Measurements from ENCODE around the gene PIAS4.

PIAS4 gene

DNA sequence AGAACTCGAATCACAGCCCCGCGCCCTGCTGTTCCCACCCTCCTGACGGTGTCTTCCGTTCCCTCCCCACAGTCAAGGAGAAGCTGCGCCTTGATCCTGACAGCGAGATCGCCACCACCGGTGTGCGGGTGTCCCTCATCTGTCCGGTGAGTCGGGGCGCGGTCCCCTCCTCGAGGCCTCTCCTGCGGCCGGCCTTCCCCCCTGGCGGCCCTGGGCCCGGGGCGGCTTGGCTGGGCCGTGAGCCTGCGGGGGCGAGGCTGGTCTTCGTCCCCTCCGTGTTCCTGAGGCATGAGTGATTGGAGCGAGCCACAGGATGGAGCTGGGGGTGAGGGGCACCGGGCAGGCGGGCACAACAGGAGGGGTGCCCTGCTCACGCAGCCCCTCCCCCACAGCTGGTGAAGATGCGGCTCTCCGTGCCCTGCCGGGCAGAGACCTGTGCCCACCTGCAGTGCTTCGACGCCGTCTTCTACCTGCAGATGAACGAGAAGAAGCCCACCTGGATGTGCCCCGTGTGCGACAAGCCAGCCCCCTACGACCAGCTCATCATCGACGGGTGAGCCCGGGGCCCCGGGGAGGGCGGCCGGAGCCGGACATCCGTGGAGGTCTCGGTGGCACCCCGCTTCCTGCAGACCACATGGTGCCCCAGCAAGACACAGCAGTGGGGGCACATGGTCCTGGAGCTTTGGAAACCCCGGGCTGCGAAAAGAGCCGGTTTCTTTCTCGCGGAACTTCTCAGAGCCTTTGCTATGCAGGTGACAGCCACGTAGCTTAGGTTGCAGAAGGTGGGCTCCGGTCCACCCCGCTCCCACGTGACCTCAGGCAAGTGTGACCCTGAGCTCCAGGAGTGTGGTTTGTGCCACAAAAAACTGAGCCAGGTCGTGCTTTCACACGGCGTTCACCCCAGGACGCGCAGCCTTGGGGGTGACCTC, 25.8 kb downstream of the PIAS4 start:
- no peak for ATAC-seq
- TF ChIP-seq SNAI2 (CRISPR knock-in tag; IDR thresholded peaks at IDR 0.05): no peak
- no peak for TF ChIP-seq ZC3H10 (CRISPR knock-in tag; IDR thresholded peaks at IDR 0.05)
- TF ChIP-seq ARNTL (CRISPR knock-in tag; IDR thresholded peaks at IDR 0.05; ENCODE audit: borderline replicate concordance, low read depth): no peak
- no peak for TF ChIP-seq BACH2 (CRISPR knock-in tag; IDR thresholded peaks at IDR 0.05; ENCODE audit: borderline replicate concordance)

DNA sequence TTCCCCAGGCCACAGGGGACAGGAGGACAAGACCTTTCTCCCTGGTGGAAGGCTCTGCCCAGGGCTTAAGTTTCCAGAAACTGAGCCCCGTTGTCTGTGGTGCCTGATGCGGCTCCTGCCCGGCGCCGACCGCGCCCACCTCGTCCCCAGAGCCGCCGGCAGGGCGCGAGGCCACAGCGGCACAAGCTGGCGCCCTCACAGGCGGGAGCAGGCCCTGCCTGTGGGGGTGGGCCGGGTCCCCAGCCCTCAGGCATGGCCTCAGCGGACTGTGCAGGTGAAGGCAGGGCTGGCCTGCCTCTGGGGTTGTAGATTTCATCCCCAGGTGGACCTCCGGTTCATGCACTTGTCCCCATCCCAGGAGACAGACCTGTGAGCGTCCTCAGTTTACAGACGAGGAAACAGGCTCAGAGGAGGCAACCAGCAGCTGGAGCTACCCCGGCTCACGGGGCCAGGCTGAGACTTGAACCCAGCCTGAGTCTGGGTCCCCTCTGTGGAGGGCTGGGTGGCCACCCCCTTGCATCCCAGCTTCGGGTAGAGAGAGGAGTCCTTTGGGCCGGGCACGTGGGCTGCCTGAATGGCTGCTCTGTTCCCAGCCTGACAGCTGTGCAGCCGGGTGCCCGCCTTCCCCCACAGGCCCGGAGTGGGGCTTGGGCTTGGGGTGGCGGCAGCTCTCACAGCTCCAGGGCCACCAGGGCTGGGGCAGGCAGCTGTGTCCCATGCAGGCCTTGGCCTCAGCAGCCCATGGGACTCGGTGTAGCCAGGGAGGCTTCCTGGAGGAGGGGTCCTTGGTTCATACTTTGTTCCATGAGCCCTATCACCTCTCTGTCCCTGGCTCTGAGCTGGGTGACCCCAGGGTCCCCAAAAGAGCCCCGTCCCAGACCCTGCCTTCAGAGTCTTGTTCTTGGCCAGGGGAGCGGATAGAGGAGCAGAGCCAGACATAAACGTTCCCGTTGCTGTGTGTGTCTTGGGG, 26.8 kb downstream of the PIAS4 start:
- no peak for TF ChIP-seq ARNTL (CRISPR knock-in tag; IDR thresholded peaks at IDR 0.05; ENCODE audit: borderline replicate concordance, low read depth)
- no peak for TF ChIP-seq PPARA (CRISPR knock-in tag; IDR thresholded peaks at IDR 0.05; ENCODE audit: borderline replicate concordance)
- TF ChIP-seq, protein P1, sequence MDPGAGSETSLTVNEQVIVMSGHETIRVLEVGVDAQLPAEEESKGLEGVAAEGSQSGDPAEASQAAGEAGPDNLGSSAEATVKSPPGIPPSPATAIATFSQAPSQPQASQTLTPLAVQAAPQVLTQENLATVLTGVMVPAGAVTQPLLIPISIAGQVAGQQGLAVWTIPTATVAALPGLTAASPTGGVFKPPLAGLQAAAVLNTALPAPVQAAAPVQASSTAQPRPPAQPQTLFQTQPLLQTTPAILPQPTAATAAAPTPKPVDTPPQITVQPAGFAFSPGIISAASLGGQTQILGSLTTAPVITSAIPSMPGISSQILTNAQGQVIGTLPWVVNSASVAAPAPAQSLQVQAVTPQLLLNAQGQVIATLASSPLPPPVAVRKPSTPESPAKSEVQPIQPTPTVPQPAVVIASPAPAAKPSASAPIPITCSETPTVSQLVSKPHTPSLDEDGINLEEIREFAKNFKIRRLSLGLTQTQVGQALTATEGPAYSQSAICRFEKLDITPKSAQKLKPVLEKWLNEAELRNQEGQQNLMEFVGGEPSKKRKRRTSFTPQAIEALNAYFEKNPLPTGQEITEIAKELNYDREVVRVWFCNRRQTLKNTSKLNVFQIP (CRISPR knock-in tag; IDR thresholded peaks at IDR 0.05; ENCODE audit: borderline replicate concordance, low read depth): no peak
- TF ChIP-seq, protein P2, sequence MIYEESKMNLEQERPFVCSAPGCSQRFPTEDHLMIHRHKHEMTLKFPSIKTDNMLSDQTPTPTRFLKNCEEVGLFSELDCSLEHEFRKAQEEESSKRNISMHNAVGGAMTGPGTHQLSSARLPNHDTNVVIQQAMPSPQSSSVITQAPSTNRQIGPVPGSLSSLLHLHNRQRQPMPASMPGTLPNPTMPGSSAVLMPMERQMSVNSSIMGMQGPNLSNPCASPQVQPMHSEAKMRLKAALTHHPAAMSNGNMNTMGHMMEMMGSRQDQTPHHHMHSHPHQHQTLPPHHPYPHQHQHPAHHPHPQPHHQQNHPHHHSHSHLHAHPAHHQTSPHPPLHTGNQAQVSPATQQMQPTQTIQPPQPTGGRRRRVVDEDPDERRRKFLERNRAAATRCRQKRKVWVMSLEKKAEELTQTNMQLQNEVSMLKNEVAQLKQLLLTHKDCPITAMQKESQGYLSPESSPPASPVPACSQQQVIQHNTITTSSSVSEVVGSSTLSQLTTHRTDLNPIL (CRISPR knock-in tag; IDR thresholded peaks at IDR 0.05; ENCODE audit: low read depth): no peak
- TF ChIP-seq RARB (CRISPR knock-in tag; IDR thresholded peaks at IDR 0.05): no peak
- no peak for TF ChIP-seq CSDC2 (CRISPR knock-in tag; IDR thresholded peaks at IDR 0.05)
- no peak for TF ChIP-seq ZNF70 (CRISPR knock-in tag; IDR thresholded peaks at IDR 0.05)
- TF ChIP-seq ESRRG (CRISPR knock-in tag; IDR thresholded peaks at IDR 0.05): no peak
- TF ChIP-seq OSR1 (CRISPR knock-in tag; IDR thresholded peaks at IDR 0.05): no peak
- TF ChIP-seq TOX (CRISPR knock-in tag; IDR thresholded peaks at IDR 0.05; ENCODE audit: borderline replicate concordance): no peak
- no peak for TF ChIP-seq ISL1 (CRISPR knock-in tag; IDR thresholded peaks at IDR 0.05)
- TF ChIP-seq SNAI2 (CRISPR knock-in tag; IDR thresholded peaks at IDR 0.05): no peak
- TF ChIP-seq, protein P3, sequence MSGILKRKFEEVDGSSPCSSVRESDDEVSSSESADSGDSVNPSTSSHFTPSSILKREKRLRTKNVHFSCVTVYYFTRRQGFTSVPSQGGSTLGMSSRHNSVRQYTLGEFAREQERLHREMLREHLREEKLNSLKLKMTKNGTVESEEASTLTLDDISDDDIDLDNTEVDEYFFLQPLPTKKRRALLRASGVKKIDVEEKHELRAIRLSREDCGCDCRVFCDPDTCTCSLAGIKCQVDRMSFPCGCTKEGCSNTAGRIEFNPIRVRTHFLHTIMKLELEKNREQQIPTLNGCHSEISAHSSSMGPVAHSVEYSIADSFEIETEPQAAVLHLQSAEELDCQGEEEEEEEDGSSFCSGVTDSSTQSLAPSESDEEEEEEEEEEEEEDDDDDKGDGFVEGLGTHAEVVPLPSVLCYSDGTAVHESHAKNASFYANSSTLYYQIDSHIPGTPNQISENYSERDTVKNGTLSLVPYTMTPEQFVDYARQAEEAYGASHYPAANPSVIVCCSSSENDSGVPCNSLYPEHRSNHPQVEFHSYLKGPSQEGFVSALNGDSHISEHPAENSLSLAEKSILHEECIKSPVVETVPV (CRISPR knock-in tag; IDR thresholded peaks at IDR 0.05): no peak
- TF ChIP-seq ZFP3 (CRISPR knock-in tag; IDR thresholded peaks at IDR 0.05): no peak
- no peak for TF ChIP-seq GLIS3 (CRISPR knock-in tag; IDR thresholded peaks at IDR 0.05)
- no peak for TF ChIP-seq BACH2 (CRISPR knock-in tag; IDR thresholded peaks at IDR 0.05; ENCODE audit: borderline replicate concordance)
- TF ChIP-seq ZNF8 (CRISPR knock-in tag; IDR thresholded peaks at IDR 0.05): no peak
- TF ChIP-seq, protein P4, sequence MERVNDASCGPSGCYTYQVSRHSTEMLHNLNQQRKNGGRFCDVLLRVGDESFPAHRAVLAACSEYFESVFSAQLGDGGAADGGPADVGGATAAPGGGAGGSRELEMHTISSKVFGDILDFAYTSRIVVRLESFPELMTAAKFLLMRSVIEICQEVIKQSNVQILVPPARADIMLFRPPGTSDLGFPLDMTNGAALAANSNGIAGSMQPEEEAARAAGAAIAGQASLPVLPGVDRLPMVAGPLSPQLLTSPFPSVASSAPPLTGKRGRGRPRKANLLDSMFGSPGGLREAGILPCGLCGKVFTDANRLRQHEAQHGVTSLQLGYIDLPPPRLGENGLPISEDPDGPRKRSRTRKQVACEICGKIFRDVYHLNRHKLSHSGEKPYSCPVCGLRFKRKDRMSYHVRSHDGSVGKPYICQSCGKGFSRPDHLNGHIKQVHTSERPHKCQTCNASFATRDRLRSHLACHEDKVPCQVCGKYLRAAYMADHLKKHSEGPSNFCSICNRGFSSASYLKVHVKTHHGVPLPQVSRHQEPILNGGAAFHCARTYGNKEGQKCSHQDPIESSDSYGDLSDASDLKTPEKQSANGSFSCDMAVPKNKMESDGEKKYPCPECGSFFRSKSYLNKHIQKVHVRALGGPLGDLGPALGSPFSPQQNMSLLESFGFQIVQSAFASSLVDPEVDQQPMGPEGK (CRISPR knock-in tag; IDR thresholded peaks at IDR 0.05; ENCODE audit: borderline replicate concordance): no peak
- TF ChIP-seq ZC3H10 (CRISPR knock-in tag; IDR thresholded peaks at IDR 0.05): no peak
- no peak for TF ChIP-seq TCF4 (CRISPR knock-in tag; IDR thresholded peaks at IDR 0.05; ENCODE audit: borderline replicate concordance)
- no peak; the same call in 2 of the 3 replicates for ATAC-seq

DNA sequence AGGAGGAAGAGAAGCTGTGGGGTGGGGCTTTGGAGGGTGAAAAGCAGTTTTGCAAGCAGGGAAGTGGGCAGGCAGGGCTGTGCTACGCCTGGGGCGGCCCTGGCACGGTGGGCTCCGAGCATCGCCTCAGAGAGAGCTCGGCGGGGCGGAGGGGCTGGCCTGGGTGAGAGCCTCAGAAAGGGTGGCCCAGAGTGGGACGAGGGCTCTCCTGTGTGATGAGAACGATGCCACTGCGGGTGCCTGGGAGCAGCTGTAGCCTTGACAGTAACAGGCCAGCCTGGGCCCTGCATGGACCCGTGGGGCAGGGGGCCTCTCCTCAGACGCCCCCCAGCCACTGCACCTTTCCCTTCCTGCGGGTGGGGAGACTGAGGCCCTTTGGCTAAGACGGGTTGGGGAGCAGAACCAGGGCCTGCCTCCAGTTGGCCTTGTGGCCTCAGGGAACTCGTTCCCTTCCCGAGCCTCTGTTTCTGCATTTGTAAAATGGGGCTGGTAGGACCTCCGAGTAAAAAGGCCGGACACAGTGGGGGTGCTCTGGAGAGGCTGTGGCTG, 27.6 kb downstream of the PIAS4 start:
- peak; percentile 2; the same call in 2 of the 3 replicates for ATAC-seq
- TF ChIP-seq PPARA (CRISPR knock-in tag; IDR thresholded peaks at IDR 0.05; ENCODE audit: borderline replicate concordance): no peak
- TF ChIP-seq ZC3H10 (CRISPR knock-in tag; IDR thresholded peaks at IDR 0.05): no peak
- TF ChIP-seq, protein P3 (CRISPR knock-in tag; IDR thresholded peaks at IDR 0.05): no peak
- TF ChIP-seq, protein P1 (CRISPR knock-in tag; IDR thresholded peaks at IDR 0.05; ENCODE audit: borderline replicate concordance, low read depth): no peak
- no peak for TF ChIP-seq ESRRG (CRISPR knock-in tag; IDR thresholded peaks at IDR 0.05)
- no peak for TF ChIP-seq ZFP3 (CRISPR knock-in tag; IDR thresholded peaks at IDR 0.05)
- no peak for TF ChIP-seq TCF4 (CRISPR knock-in tag; IDR thresholded peaks at IDR 0.05; ENCODE audit: borderline replicate concordance)
- no peak for TF ChIP-seq SNAI2 (CRISPR knock-in tag; IDR thresholded peaks at IDR 0.05)
- TF ChIP-seq ARNTL (CRISPR knock-in tag; IDR thresholded peaks at IDR 0.05; ENCODE audit: borderline replicate concordance, low read depth): no peak
- TF ChIP-seq TOX (CRISPR knock-in tag; IDR thresholded peaks at IDR 0.05; ENCODE audit: borderline replicate concordance): no peak
- TF ChIP-seq RARB (CRISPR knock-in tag; IDR thresholded peaks at IDR 0.05): no peak
- TF ChIP-seq CSDC2 (CRISPR knock-in tag; IDR thresholded peaks at IDR 0.05): no peak
